K562 (cell line): ENCODE measurements around the gene CTBP2. TPM values are rescaled to one million over a fixed set of nuclear protein-coding genes. Genes with fewer than 3 reads are reported as not detected.
A peak's percentile ranks its signal among the peaks of the same experiment; 100 is the strongest.

Source experiments
- ATAC-seq: fragments of 200-7000 bp; cut with Tn5 transposase; 3 replicates; pipeline ENCODE4 v1.9.1; 2020; ENCODE audit warnings: moderate library complexity
- BruUV-seq: library from RNA; stranded (reverse); fragments of 400-500 nt; replicated peaks from 2 replicates; lab custom pipeline; 2021; lab: Mats Ljungman, UMichigan
- CTCF ChIA-PET: fragments of 300-600 bp; formaldehyde crosslinking; extraction: SDS; loops from one replicate; lab custom pipeline; 2021; ENCODE audit warnings: low intra/inter-chr PET ratio; lab: Yijun Ruan, JAX
- POLR2A ChIA-PET: fragments of 300-600, 350-650 bp; sonication (Branson Sonifier 250); formaldehyde crosslinking; extraction: SDS; loops from one replicate; lab custom pipeline; 2021; ENCODE audit warnings: antibody characterized with exemption, inconsistent platforms; lab: Yijun Ruan, JAX
- DNase-seq, 4 experiments: peaks; one replicate each; pipeline versions ENCODE4 v3.0.0 to v3.0.0-alpha.2; 2011 to 2018; ENCODE audit warnings: low spot score in 3 of 4, mixed read lengths in 3 of 4; ENCODE audit errors: extremely low read depth in 1 of 4
- FAIRE-seq: peaks from 2 replicates; lab custom pipeline; 2011; peaks lifted over from hg19 to GRCh38; lab: Jason Lieb, UNC
- H2AFZ ChIP-seq: 2 replicates; pipeline ENCODE4 v1.6.0; 2011; ENCODE audit warnings: low read depth, low read length, control low read depth, inconsistent platforms
- H3K27ac ChIP-seq: fragments of 200-600 bp; 3 replicates; pipeline ENCODE4 v1.8.0; 2011; ENCODE audit warnings: low read depth, mild to moderate bottlenecking, control low read depth, inconsistent platforms, low read length, moderate library complexity, mixed read lengths; ENCODE audit errors: extremely low read depth
- H3K27me3 ChIP-seq, 2 experiments: fragments of 300-600 bp in 1 of 2; 2 replicates in 1 of 2; 3 replicates in 1 of 2; pipeline versions ENCODE4 v1.6.0 to v1.8.0; 2011; ENCODE audit warnings: inconsistent platforms in 2 of 2, low read length in 2 of 2, mild to moderate bottlenecking in 1 of 2, mixed read lengths in 1 of 2, moderate library complexity in 1 of 2; ENCODE audit not compliant: control insufficient read depth in 2 of 2, insufficient read depth in 2 of 2
- H3K36me3 ChIP-seq: fragments of 300-600 bp; 3 replicates; pipeline ENCODE4 v1.8.0; 2011; ENCODE audit warnings: mild to moderate bottlenecking, low read length, inconsistent platforms; ENCODE audit not compliant: control insufficient read depth, insufficient read depth
- H3K4me1 ChIP-seq, 2 experiments: fragments of 200-600 bp in 1 of 2; replicated peaks in 1 of 2; 2 replicates in 1 of 2; 3 replicates in 1 of 2; pipeline versions ENCODE4 v1.5.1 to v1.8.0; 2011; ENCODE audit warnings: inconsistent platforms in 2 of 2, low read length in 2 of 2, mild to moderate bottlenecking in 1 of 2, mixed read lengths in 1 of 2, moderate library complexity in 1 of 2; ENCODE audit not compliant: control insufficient read depth in 2 of 2, insufficient read depth in 2 of 2
- H3K4me2 ChIP-seq: 2 replicates; pipeline ENCODE4 v1.6.1; 2011; ENCODE audit warnings: low read length, control low read depth, inconsistent platforms, mixed read lengths; ENCODE audit not compliant: insufficient read depth
- H3K4me3 ChIP-seq: fragments of 200-600 bp; sonication (generic), shearing (Covaris generic); 2 replicates; pipeline ENCODE4 v1.5.1; 2016; ENCODE audit warnings: control low read depth, inconsistent platforms
- H3K79me2 ChIP-seq: fragments of 200-600 bp; 3 replicates; pipeline ENCODE4 v1.8.0; 2011; ENCODE audit warnings: low read length, inconsistent platforms; ENCODE audit not compliant: control insufficient read depth, insufficient read depth
- H3K9ac ChIP-seq, 2 experiments: 2 replicates each; pipeline versions ENCODE4 v1.6.0 to v1.6.1; 2011; ENCODE audit warnings: low read depth in 2 of 2, low read length in 2 of 2, control low read depth in 1 of 2, inconsistent platforms in 1 of 2, mild to moderate bottlenecking in 1 of 2, mixed read lengths in 1 of 2; ENCODE audit not compliant: insufficient read depth in 1 of 2
- H3K9me1 ChIP-seq: one replicate; pipeline ENCODE4 v1.6.0; 2011; ENCODE audit warnings: inconsistent platforms, mild to moderate bottlenecking, low read length, moderate library complexity; ENCODE audit not compliant: control insufficient read depth, insufficient read depth
- H3K9me3 ChIP-seq: replicated peaks from 2 replicates; pipeline ENCODE4 v1.5.1; 2011; ENCODE audit warnings: low read depth, low read length, inconsistent platforms; ENCODE audit not compliant: control insufficient read depth, insufficient read depth
- H4K20me1 ChIP-seq: replicated peaks from 2 replicates; pipeline ENCODE4 v1.6.1; 2011; ENCODE audit warnings: low read length, inconsistent platforms, mixed read lengths; ENCODE audit not compliant: control insufficient read depth, insufficient read depth
- RNF2 ChIP-seq: sonication (generic); IDR thresholded peaks from 2 replicates; pipeline ENCODE4 v1.6.1; 2016
- WGBS: fragments of 100-300 bp; shearing (Covaris generic); methylation state at CpG from one replicate; pipeline ENCODE4 v1.1.6; 2016; ENCODE audit warnings: low coverage, mixed read lengths; ENCODE audit not compliant: insufficient coverage; ENCODE audit errors: missing lambda C conversion rate; 5-methylcytosine and 5-hydroxymethylcytosine counted together
- in situ Hi-C: fragments of 300-500 bp; cut with MboI; formaldehyde crosslinking; loops from 4 replicates; pipeline ENCODE4 v1.15.0; 2018; ENCODE audit warnings: inconsistent platforms, mixed read lengths
- intact Hi-C: fragments of 100-400 bp; cut with micrococcal nuclease; formaldehyde crosslinking; loops from 2 replicates; pipeline ENCODE4 v1.14.2; 2022
- polyA plus RNA-seq, 8 experiments: library from polyadenylated mRNA; depleted of rRNA in 4 of 8; stranded (reverse) in 5 of 8; unstranded in 3 of 8; fragments of >200 nt; fragmentation: Nextera tagmentation in 2 of 8; fragmentation: Illumina TruSeq in 1 of 8; extraction: Ambion mirVana in 2 of 8; extraction: Trizol in 1 of 8; gene quantifications; 2 replicates each; pipeline versions ENCODE4 v1.2.1 to v1.2.3, GENCODE V29; 2011 to 2014; ENCODE audit warnings: inconsistent platforms in 1 of 8, missing spikeins in 1 of 8
- total RNA-seq, 7 experiments: library from RNA; depleted of rRNA in 6 of 7; stranded (reverse); fragments of >200 nt in 6 of 7; fragmentation: Illumina TruSeq in 2 of 7; extraction: Trizol in 2 of 7; gene quantifications; 2 replicates each; pipeline versions ENCODE4 v1.2.1 to v1.2.3, GENCODE V29; 2011 to 2021; ENCODE audit warnings: low replicate concordance in 1 of 7
- TF ChIP-seq, protein P1 (sequence below): fragments of 250-450 bp; sonication (Bioruptor Pico); IDR thresholded peaks from 2 replicates; pipeline ENCODE4 v1.8.0; 2022; ENCODE audit warnings: inconsistent platforms

The CTBP2 gene
- total and polyA plus RNA-seq, 9 of the 15 experiments (the other 6 are each of a cell fraction or from before 2014, with no cell fraction given) = 1.3 to 8.8 (median 5.1) TPM

DNA sequence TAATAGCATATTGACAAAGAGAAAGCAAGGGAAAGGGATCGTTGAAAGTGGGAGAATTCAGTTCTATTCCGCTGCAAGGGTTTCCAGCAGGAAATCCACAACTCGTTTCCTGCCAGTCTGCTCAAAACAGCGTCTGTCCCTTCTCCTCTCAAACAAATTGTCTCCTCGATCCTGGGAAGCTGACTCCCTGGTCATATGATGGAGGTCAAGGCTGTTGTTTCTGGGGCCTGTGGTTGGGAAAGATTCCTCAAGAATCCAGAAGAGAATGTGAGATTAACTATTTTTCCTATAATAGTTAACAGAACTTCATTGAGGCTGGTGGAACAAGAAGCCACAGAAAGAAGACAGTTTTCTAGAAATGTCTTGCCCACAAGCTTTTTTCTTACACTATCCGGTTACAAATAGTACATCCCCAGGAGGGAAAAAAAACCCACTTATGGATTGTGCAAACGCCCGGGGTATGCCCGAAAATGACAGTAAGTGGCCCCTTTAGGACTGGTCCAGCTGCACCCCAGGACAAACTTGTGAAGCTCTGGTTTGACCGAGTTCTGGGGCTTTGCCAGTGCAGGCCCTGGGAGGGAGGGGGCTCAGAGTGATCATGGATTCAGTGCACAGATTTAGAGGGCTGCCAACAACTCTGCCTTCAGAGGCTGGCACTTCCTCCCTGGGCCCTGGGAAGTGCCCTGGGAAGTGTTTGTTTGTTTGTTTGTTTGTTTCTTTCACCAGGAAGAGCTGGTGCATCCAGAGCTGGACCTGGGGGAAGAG, 49.4 kb upstream of the CTBP2 start:
- ATAC-seq (no peak), FAIRE-seq (no peak), DNase-seq (no peak)
- Histone ChIP-seq H3K79me2 (no peaks in the 10 kb centered on the region), H4K20me1 (no peaks in the 10 kb centered on the region; the same call in 1 of the 2 replicates), H3K9me1 (no peaks in the 10 kb centered on the region), H3K36me3 (no peaks in the 10 kb centered on the region), H3K4me2 (no peak overlapping the region), H3K9ac (no peak overlapping the region), H3K27ac (no peak overlapping the region), H3K4me1 (no peaks in the 10 kb centered on the region), H3K4me3 (no peak overlapping the region), H3K9me3 (no peaks in the 10 kb centered on the region), H2AFZ (no peak overlapping the region), H3K27me3 (peaks cover 15 to 37% of the 10 kb centered on the region in 2 experiments; a peak in 4 of 5 replicates)
- in situ Hi-C loops (no loop called here), intact Hi-C loops (no loop called here)
- ChIA-PET CTCF (no interaction called here), POLR2A (interaction anchor here (0.8 kb wide), 1 partner anchor 74 kb away, joined by 3 read pairs; no protein-coding TSS in a partner anchor)
- 4% methylated on average over 10 of the region's 10 CpGs for WGBS
- TF ChIP-seq, protein P1, sequence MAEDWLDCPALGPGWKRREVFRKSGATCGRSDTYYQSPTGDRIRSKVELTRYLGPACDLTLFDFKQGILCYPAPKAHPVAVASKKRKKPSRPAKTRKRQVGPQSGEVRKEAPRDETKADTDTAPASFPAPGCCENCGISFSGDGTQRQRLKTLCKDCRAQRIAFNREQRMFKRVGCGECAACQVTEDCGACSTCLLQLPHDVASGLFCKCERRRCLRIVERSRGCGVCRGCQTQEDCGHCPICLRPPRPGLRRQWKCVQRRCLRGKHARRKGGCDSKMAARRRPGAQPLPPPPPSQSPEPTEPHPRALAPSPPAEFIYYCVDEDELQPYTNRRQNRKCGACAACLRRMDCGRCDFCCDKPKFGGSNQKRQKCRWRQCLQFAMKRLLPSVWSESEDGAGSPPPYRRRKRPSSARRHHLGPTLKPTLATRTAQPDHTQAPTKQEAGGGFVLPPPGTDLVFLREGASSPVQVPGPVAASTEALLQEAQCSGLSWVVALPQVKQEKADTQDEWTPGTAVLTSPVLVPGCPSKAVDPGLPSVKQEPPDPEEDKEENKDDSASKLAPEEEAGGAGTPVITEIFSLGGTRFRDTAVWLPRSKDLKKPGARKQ (CRISPR knock-in tag) = no peak
- 0 out of 2 replicates have a peak, but pooled peaks have one; percentile 2 for TF ChIP-seq RNF2
- no TSS peak for BruUV-seq
